K562 (cell line): ENCODE data around the gene PCDH12. TPM values are rescaled to one million over a fixed set of nuclear protein-coding genes. Genes with fewer than 3 reads are reported as not detected.

ENCODE experiments used
- ATAC-seq: fragments of 200-7000 bp; cut with Tn5 transposase; 3 replicates; pipeline ENCODE4 v1.9.1; 2020; ENCODE audit warnings: moderate library complexity
- BruUV-seq: library from RNA; stranded (reverse); fragments of 400-500 nt; replicated peaks from 2 replicates; lab custom pipeline; 2021; lab: Mats Ljungman, UMichigan
- CTCF ChIA-PET: fragments of 300-600 bp; formaldehyde crosslinking; extraction: SDS; loops from one replicate; lab custom pipeline; 2021; ENCODE audit warnings: low intra/inter-chr PET ratio; lab: Yijun Ruan, JAX
- POLR2A ChIA-PET: fragments of 300-600, 350-650 bp; sonication (Branson Sonifier 250); formaldehyde crosslinking; extraction: SDS; loops from one replicate; lab custom pipeline; 2021; ENCODE audit warnings: antibody characterized with exemption, inconsistent platforms; lab: Yijun Ruan, JAX
- DNase-seq, 4 experiments: peaks; one replicate each; pipeline versions ENCODE4 v3.0.0 to v3.0.0-alpha.2; 2011 to 2018; ENCODE audit warnings: low spot score in 3 of 4, mixed read lengths in 3 of 4; ENCODE audit errors: extremely low read depth in 1 of 4
- FAIRE-seq: peaks from 2 replicates; lab custom pipeline; 2011; peaks lifted over from hg19 to GRCh38; lab: Jason Lieb, UNC
- H2AFZ ChIP-seq: 2 replicates; pipeline ENCODE4 v1.6.0; 2011; ENCODE audit warnings: low read depth, low read length, control low read depth, inconsistent platforms
- H3K27ac ChIP-seq: fragments of 200-600 bp; 3 replicates; pipeline ENCODE4 v1.8.0; 2011; ENCODE audit warnings: low read depth, mild to moderate bottlenecking, control low read depth, inconsistent platforms, low read length, moderate library complexity, mixed read lengths; ENCODE audit errors: extremely low read depth
- H3K27me3 ChIP-seq, 2 experiments: fragments of 300-600 bp in 1 of 2; 2 replicates in 1 of 2; 3 replicates in 1 of 2; pipeline versions ENCODE4 v1.6.0 to v1.8.0; 2011; ENCODE audit warnings: inconsistent platforms in 2 of 2, low read length in 2 of 2, mild to moderate bottlenecking in 1 of 2, mixed read lengths in 1 of 2, moderate library complexity in 1 of 2; ENCODE audit not compliant: control insufficient read depth in 2 of 2, insufficient read depth in 2 of 2
- H3K36me3 ChIP-seq: fragments of 300-600 bp; 3 replicates; pipeline ENCODE4 v1.8.0; 2011; ENCODE audit warnings: mild to moderate bottlenecking, low read length, inconsistent platforms; ENCODE audit not compliant: control insufficient read depth, insufficient read depth
- H3K4me1 ChIP-seq, 2 experiments: fragments of 200-600 bp in 1 of 2; replicated peaks in 1 of 2; 2 replicates in 1 of 2; 3 replicates in 1 of 2; pipeline versions ENCODE4 v1.5.1 to v1.8.0; 2011; ENCODE audit warnings: inconsistent platforms in 2 of 2, low read length in 2 of 2, mild to moderate bottlenecking in 1 of 2, mixed read lengths in 1 of 2, moderate library complexity in 1 of 2; ENCODE audit not compliant: control insufficient read depth in 2 of 2, insufficient read depth in 2 of 2
- H3K4me2 ChIP-seq: 2 replicates; pipeline ENCODE4 v1.6.1; 2011; ENCODE audit warnings: low read length, control low read depth, inconsistent platforms, mixed read lengths; ENCODE audit not compliant: insufficient read depth
- H3K4me3 ChIP-seq: fragments of 200-600 bp; sonication (generic), shearing (Covaris generic); 2 replicates; pipeline ENCODE4 v1.5.1; 2016; ENCODE audit warnings: control low read depth, inconsistent platforms
- H3K79me2 ChIP-seq: fragments of 200-600 bp; 3 replicates; pipeline ENCODE4 v1.8.0; 2011; ENCODE audit warnings: low read length, inconsistent platforms; ENCODE audit not compliant: control insufficient read depth, insufficient read depth
- H3K9ac ChIP-seq, 2 experiments: 2 replicates each; pipeline versions ENCODE4 v1.6.0 to v1.6.1; 2011; ENCODE audit warnings: low read depth in 2 of 2, low read length in 2 of 2, control low read depth in 1 of 2, inconsistent platforms in 1 of 2, mild to moderate bottlenecking in 1 of 2, mixed read lengths in 1 of 2; ENCODE audit not compliant: insufficient read depth in 1 of 2
- H3K9me1 ChIP-seq: one replicate; pipeline ENCODE4 v1.6.0; 2011; ENCODE audit warnings: inconsistent platforms, mild to moderate bottlenecking, low read length, moderate library complexity; ENCODE audit not compliant: control insufficient read depth, insufficient read depth
- H3K9me3 ChIP-seq: replicated peaks from 2 replicates; pipeline ENCODE4 v1.5.1; 2011; ENCODE audit warnings: low read depth, low read length, inconsistent platforms; ENCODE audit not compliant: control insufficient read depth, insufficient read depth
- H4K20me1 ChIP-seq: replicated peaks from 2 replicates; pipeline ENCODE4 v1.6.1; 2011; ENCODE audit warnings: low read length, inconsistent platforms, mixed read lengths; ENCODE audit not compliant: control insufficient read depth, insufficient read depth
- BRCA1 ChIP-seq, 2 experiments: fragments of 450-650 bp in 1 of 2; sonication (generic) in 1 of 2; formaldehyde crosslinking in 1 of 2; IDR thresholded peaks; 2 replicates each; pipeline versions ENCODE4 v1.5.0 to v1.6.1; 2017 to 2020; ENCODE audit warnings: mild to moderate bottlenecking in 1 of 2, missing genetic modification reagents in 1 of 2
- BRF2 ChIP-seq: IDR thresholded peaks from 3 replicates; pipeline ENCODE4 v1.6.1; 2011; ENCODE audit warnings: borderline replicate concordance, mild to moderate bottlenecking; ENCODE audit not compliant: insufficient read length, insufficient read depth
- CBX3 ChIP-seq, 2 experiments: IDR thresholded peaks; 1 replicate in 1 of 2; 2 replicates in 1 of 2; pipeline ENCODE4 v1.6.1; 2012; ENCODE audit warnings: inconsistent platforms in 2 of 2, low read length in 2 of 2, borderline replicate concordance in 1 of 2, control low read depth in 1 of 2
- HMGXB4 ChIP-seq: sonication (generic); formaldehyde crosslinking; IDR thresholded peaks from 2 replicates; pipeline ENCODE4 v1.8.1; 2023; ENCODE audit warnings: mild to moderate bottlenecking, missing genetic modification reagents
- SMARCE1 ChIP-seq: fragments of 450-650 bp; IDR thresholded peaks from 2 replicates; pipeline ENCODE4 v1.7.1; 2016; ENCODE audit warnings: mild to moderate bottlenecking
- SRSF1 ChIP-seq: fragments of 200-400 bp; formaldehyde crosslinking; IDR thresholded peaks from 2 replicates; pipeline ENCODE4 v1.6.1; 2017; ENCODE audit warnings: mild to moderate bottlenecking, low read depth, low read length, moderate library complexity
- ZBTB11 ChIP-seq, 3 experiments: fragments of 200-800 bp in 1 of 3; fragments of 250-450 bp in 1 of 3; fragments of 450-650 bp in 1 of 3; sonication (Bioruptor Pico) in 1 of 3; sonication (Bioruptor generic) in 1 of 3; formaldehyde crosslinking in 1 of 3; IDR thresholded peaks; 2 replicates each; pipeline versions ENCODE4 v1.6.1 to v1.8.0; 2016 to 2022; ENCODE audit warnings: mild to moderate bottlenecking in 2 of 3, missing genetic modification characterization in 2 of 3, missing compliant biosample characterization in 1 of 3, moderate library complexity in 1 of 3
- ZNF696 ChIP-seq: fragments of 250-450 bp; sonication (Bioruptor Pico); conservative IDR thresholded peaks from 2 replicates; pipeline ENCODE4 v1.4.0; 2020; ENCODE audit warnings: mild to moderate bottlenecking, moderate library complexity
- WGBS: fragments of 100-300 bp; shearing (Covaris generic); methylation state at CpG from one replicate; pipeline ENCODE4 v1.1.6; 2016; ENCODE audit warnings: low coverage, mixed read lengths; ENCODE audit not compliant: insufficient coverage; ENCODE audit errors: missing lambda C conversion rate; 5-methylcytosine and 5-hydroxymethylcytosine counted together
- in situ Hi-C: fragments of 300-500 bp; cut with MboI; formaldehyde crosslinking; loops from 4 replicates; pipeline ENCODE4 v1.15.0; 2018; ENCODE audit warnings: inconsistent platforms, mixed read lengths
- intact Hi-C: fragments of 100-400 bp; cut with micrococcal nuclease; formaldehyde crosslinking; loops from 2 replicates; pipeline ENCODE4 v1.14.2; 2022
- polyA plus RNA-seq, 8 experiments: library from polyadenylated mRNA; depleted of rRNA in 4 of 8; stranded (reverse) in 5 of 8; unstranded in 3 of 8; fragments of >200 nt; fragmentation: Nextera tagmentation in 2 of 8; fragmentation: Illumina TruSeq in 1 of 8; extraction: Ambion mirVana in 2 of 8; extraction: Trizol in 1 of 8; gene quantifications; 2 replicates each; pipeline versions ENCODE4 v1.2.1 to v1.2.3, GENCODE V29; 2011 to 2014; ENCODE audit warnings: inconsistent platforms in 1 of 8, missing spikeins in 1 of 8
- total RNA-seq, 7 experiments: library from RNA; depleted of rRNA in 6 of 7; stranded (reverse); fragments of >200 nt in 6 of 7; fragmentation: Illumina TruSeq in 2 of 7; extraction: Trizol in 2 of 7; gene quantifications; 2 replicates each; pipeline versions ENCODE4 v1.2.1 to v1.2.3, GENCODE V29; 2011 to 2021; ENCODE audit warnings: low replicate concordance in 1 of 7

PCDH12 gene
- total and polyA plus RNA-seq, 9 of the 15 experiments (the other 6 are each of a cell fraction or from before 2014, with no cell fraction given), result 0.01 to 0.04 (median 0.01) TPM; not detected in 4

GRCh38 chr5:141978389-141978788 lies 20.4 kb upstream of the PCDH12 start:
- FAIRE-seq, result no peak
- BruUV-seq, result no TSS peak
- no peaks in the 10 kb centered on the region; a peak in 1 of 5 replicates for H3K4me1 ChIP-seq
- ATAC-seq, result no peak
- CTCF ChIA-PET, result no interaction called here
- no peak for TF ChIP-seq SRSF1
- H2AFZ ChIP-seq, result no peak overlapping the region
- peaks cover 94% of the 10 kb centered on the region for H3K36me3 ChIP-seq
- H3K4me3 ChIP-seq, result no peak overlapping the region
- intact Hi-C loops, result no loop called here
- in situ Hi-C loops, result no loop called here
- H3K27me3 ChIP-seq, result no peaks in the 10 kb centered on the region
- H3K79me2 ChIP-seq, result peaks cover 9% of the 10 kb centered on the region; the same call in 2 of the 3 replicates
- no peak for DNase-seq
- POLR2A ChIA-PET, result interaction anchor here (1.5 to 3.9 kb wide), 4 partner anchors 8 to 12 kb away, joined by 7 to 16 read pairs (median 10); partner anchors contain the start of gene RNF14
- no peak overlapping the region for H3K9ac ChIP-seq
- H3K9me3 ChIP-seq, result no peaks in the 10 kb centered on the region
- no peak overlapping the region for H3K4me2 ChIP-seq
- H3K9me1 ChIP-seq, result no peaks in the 10 kb centered on the region
- no peak overlapping the region for H3K27ac ChIP-seq
- no peaks in the 10 kb centered on the region for H4K20me1 ChIP-seq

GRCh38 chr5:141976176-141976575 lies 18.2 kb upstream of the PCDH12 start:
- H4K20me1 ChIP-seq, result no peaks in the 10 kb centered on the region
- POLR2A ChIA-PET, result interaction anchor here (0.6 to 3.9 kb wide), 7 partner anchors 10 to 188 kb away, joined by 3 to 16 read pairs (median 3); no protein-coding TSS in a partner anchor
- no peak overlapping the region for H3K9ac ChIP-seq
- 93% methylated on average over 6 of the region's 6 CpGs for WGBS
- no peaks in the 10 kb centered on the region for H3K9me3 ChIP-seq
- H3K4me2 ChIP-seq, result no peak overlapping the region
- no TSS peak for BruUV-seq
- in situ Hi-C loops (no loop called here), intact Hi-C loops (no loop called here)
- no peaks in the 10 kb centered on the region for H3K9me1 ChIP-seq
- H3K4me3 ChIP-seq, result no peak overlapping the region
- no peak for DNase-seq
- H3K27ac ChIP-seq, result no peak overlapping the region
- peaks cover 21% of the 10 kb centered on the region for H3K79me2 ChIP-seq
- peaks cover 0 to under 1% of the 10 kb centered on the region in 2 experiments; a peak in 1 of 5 replicates for H3K4me1 ChIP-seq
- CTCF ChIA-PET, result no interaction called here
- ATAC-seq, result no peak
- H2AFZ ChIP-seq, result no peak overlapping the region
- peaks cover 93% of the 10 kb centered on the region for H3K36me3 ChIP-seq
- no peaks in the 10 kb centered on the region for H3K27me3 ChIP-seq
- no peak for FAIRE-seq
- no peak for TF ChIP-seq BRCA1 (IDR thresholded peaks at IDR 0.05)
- no peak for TF ChIP-seq BRCA1 (CRISPR knock-in tag; IDR thresholded peaks at IDR 0.05)
- TF ChIP-seq BRF2, result no peak
- no peak for TF ChIP-seq ZNF696
- no peak for TF ChIP-seq SMARCE1
- no peak for TF ChIP-seq CBX3 (IDR thresholded peaks at IDR 0.05; ENCODE audit: borderline replicate concordance in 1 of 2, low read length in 2 of 2)
- no peak for TF ChIP-seq HMGXB4 (CRISPR knock-in tag)
- TF ChIP-seq ZBTB11 (CRISPR knock-in tag; IDR thresholded peaks at IDR 0.05), result no peak
